Spleen (tissue), 7 donors: Measurements from ENCODE around the gene FAM83G.
"Not testable (repeated sequence)": the region's sequence is repeated elsewhere in the genome, so short reads cannot be mapped to it uniquely, and the experiment has no call there.

Experiments used
- POLR2A ChIP-seq, 3 donors: fragments of 450-650 bp; IDR thresholded peaks; one replicate each; pipeline ENCODE4 v1.5.1; 2017; ENCODE audit warnings: antibody characterized with exemption in 3 of 3, mild to moderate bottlenecking in 1 of 3
- TF ChIP-seq, protein P1 (sequence below), 11 experiments: fragments of 200-600 bp in 7 of 11; fragments of 450-650 bp in 4 of 11; sonication (generic) in 4 of 11; IDR thresholded peaks in 8 of 11; conservative IDR thresholded peaks in 3 of 11; 1 replicate in 7 of 11; 2 replicates in 4 of 11; pipeline versions ENCODE4 v1.4.0 to v1.8.0; 2016 to 2021; ENCODE audit warnings: antibody characterized with exemption in 11 of 11, inconsistent platforms in 4 of 11, mild to moderate bottlenecking in 1 of 11
- donor health status: DM: no; HTN: no; CAD: no; lungs with moderate emphysema.
- donor health status: DM: no; HTN: no; CAD: no.
- donor health status: DM: no; HTN: no; CAD: no.

DNA sequence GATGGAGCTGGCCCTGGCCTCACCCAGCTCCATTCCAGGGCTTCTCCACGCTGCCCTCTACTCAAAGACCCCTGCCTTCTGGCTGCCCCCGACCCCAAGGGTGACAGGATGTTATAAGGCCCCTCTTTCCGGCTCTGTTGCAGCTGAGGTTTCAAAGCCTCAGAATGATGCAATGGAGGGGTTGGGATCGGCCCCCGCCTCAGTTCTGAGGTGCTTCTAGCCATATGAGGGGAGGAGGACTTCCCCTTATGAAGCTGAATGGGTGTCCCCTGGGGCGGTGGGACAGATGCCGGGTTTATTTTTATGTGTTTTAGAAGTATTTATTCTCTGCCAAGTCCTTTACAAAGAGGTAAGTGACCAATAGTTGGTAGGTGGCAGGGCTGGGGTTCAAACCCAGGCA lies 44.3 kb upstream of the FAM83G start:
- TF ChIP-seq, protein P1, sequence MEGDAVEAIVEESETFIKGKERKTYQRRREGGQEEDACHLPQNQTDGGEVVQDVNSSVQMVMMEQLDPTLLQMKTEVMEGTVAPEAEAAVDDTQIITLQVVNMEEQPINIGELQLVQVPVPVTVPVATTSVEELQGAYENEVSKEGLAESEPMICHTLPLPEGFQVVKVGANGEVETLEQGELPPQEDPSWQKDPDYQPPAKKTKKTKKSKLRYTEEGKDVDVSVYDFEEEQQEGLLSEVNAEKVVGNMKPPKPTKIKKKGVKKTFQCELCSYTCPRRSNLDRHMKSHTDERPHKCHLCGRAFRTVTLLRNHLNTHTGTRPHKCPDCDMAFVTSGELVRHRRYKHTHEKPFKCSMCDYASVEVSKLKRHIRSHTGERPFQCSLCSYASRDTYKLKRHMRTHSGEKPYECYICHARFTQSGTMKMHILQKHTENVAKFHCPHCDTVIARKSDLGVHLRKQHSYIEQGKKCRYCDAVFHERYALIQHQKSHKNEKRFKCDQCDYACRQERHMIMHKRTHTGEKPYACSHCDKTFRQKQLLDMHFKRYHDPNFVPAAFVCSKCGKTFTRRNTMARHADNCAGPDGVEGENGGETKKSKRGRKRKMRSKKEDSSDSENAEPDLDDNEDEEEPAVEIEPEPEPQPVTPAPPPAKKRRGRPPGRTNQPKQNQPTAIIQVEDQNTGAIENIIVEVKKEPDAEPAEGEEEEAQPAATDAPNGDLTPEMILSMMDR (IDR thresholded peaks at IDR 0.05 in 8 of 11, conservative IDR thresholded peaks at IDR 0.05 in 3 of 11) = not testable (repeated sequence)
- not testable (repeated sequence) for TF ChIP-seq POLR2A (IDR thresholded peaks at IDR 0.05)
